ENCODE data around the gene RNGTT. TPM values are rescaled to one million over a fixed set of nuclear protein-coding genes. Genes with fewer than 3 reads are reported as not detected.

The RNGTT gene
- total RNA-seq, 1 donor from 2014 or later = 16.5 TPM

DNA sequence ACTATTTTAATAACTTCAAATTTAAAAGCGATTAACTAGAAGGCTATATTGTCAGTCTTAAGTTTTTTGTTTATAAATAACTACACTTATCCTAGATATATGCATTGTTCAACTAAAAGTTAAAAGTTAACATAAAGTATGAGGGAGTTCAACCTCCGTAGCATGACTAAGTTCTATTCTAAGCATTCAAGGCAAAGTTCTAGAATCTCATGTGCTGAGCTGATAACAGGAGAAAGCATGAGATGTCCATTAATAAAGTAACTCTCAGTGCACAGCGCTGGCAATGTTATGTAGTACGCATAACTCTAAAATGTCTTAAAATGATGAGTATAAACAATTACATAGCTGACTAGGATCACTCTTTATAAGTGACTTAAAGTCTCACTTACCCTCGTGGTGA, 264.8 kb downstream of the RNGTT start:
- Mint-ChIP-seq H3K36me3 (ENCODE audit: insufficient read depth) (peaks cover 13% of the 10 kb centered on the region), H3K4me1 (ENCODE audit: low read depth) (no peaks in the 10 kb centered on the region), H3K27ac (no peak overlapping the region), H3K4me3 (ENCODE audit: low read depth) (no peak overlapping the region), H3K27me3 (no peaks in the 10 kb centered on the region), H3K9me3 (ENCODE audit: low read depth) (peaks cover 15% of the 10 kb centered on the region)
- DNase-seq (ENCODE audit: low spot score, unreplicated experiment) = no peak
- TF ChIP-seq, protein P1, sequence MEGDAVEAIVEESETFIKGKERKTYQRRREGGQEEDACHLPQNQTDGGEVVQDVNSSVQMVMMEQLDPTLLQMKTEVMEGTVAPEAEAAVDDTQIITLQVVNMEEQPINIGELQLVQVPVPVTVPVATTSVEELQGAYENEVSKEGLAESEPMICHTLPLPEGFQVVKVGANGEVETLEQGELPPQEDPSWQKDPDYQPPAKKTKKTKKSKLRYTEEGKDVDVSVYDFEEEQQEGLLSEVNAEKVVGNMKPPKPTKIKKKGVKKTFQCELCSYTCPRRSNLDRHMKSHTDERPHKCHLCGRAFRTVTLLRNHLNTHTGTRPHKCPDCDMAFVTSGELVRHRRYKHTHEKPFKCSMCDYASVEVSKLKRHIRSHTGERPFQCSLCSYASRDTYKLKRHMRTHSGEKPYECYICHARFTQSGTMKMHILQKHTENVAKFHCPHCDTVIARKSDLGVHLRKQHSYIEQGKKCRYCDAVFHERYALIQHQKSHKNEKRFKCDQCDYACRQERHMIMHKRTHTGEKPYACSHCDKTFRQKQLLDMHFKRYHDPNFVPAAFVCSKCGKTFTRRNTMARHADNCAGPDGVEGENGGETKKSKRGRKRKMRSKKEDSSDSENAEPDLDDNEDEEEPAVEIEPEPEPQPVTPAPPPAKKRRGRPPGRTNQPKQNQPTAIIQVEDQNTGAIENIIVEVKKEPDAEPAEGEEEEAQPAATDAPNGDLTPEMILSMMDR (IDR thresholded peaks at IDR 0.05; ENCODE audit: unreplicated experiment) = no peak

DNA sequence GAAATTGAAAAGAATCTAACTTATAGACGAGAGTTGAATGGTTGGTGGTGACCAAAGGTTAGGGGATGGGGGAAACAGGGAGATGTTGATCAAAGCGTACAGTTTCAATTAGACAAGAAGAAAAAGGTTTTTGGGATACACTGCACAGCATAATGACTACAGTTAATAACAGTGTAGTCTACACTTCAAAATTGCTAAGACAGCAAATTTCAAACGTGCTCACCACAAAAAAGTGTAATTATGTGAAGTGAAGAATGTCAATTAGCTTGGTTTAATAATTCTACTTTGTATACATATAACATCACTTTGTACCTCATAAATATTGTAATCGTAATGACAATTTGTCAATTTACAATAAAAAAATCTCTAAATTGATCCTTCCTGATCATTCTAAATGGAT, 267.5 kb downstream of the RNGTT start:
- Mint-ChIP-seq H3K27ac (no peak overlapping the region), H3K9me3 (ENCODE audit: low read depth) (peaks cover 12% of the 10 kb centered on the region), H3K27me3 (no peaks in the 10 kb centered on the region), H3K4me3 (ENCODE audit: low read depth) (no peak overlapping the region), H3K36me3 (ENCODE audit: insufficient read depth) (peaks cover 10% of the 10 kb centered on the region), H3K4me1 (ENCODE audit: low read depth) (no peaks in the 10 kb centered on the region)
- TF ChIP-seq, protein P1 (IDR thresholded peaks at IDR 0.05; ENCODE audit: unreplicated experiment) = no peak
- DNase-seq (ENCODE audit: low spot score, unreplicated experiment) = no peak

DNA sequence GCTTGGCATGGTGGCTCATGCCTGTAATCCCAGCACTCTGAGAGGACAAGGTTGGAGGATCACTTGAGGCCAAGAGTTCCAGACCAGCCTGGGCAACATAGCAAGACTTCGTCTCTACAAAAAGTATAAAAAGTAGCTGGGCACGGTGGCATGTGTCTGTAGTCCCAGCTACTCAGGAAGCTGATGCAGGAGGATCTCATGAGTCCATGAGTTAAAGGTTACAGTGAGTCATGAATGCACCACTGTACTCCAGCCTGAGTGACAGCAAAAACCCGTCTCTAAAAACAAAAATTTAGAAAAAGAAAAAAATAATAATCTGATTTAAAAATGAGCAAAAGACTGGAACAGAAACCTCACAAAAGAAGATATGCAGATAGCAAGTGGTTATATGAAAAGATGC, 279.7 kb downstream of the RNGTT start:
- Mint-ChIP-seq H3K9me3 (ENCODE audit: low read depth) (no peaks in the 10 kb centered on the region), H3K27ac (no peak overlapping the region)
- TF ChIP-seq, protein P1 (IDR thresholded peaks at IDR 0.05; ENCODE audit: unreplicated experiment) = no peak

DNA sequence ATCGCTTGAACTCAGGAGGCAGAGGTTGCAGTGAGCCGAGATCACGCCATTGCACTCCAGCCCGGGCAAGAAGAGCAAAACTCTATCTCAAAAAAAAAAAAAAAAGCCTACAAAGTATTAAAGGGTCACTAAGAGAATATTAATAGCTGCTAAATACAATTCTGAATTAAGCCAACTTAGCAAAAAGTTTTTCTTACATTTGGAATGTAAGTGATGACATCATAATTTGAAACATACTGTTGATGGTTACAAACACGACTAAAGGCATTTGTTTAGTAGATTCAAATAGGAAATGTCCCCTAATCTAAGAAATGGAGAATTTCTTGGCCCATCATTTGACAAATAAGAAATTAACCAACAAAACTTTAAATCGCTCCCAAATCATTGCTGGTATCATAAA, 282.8 kb downstream of the RNGTT start:
- TF ChIP-seq, protein P1 (IDR thresholded peaks at IDR 0.05; ENCODE audit: unreplicated experiment) = no peak
- no peak overlapping the region for H3K4me3 Mint-ChIP-seq (ENCODE audit: low read depth)
- no peaks in the 10 kb centered on the region for H3K27me3 Mint-ChIP-seq
- peaks cover 7% of the 10 kb centered on the region for H3K36me3 Mint-ChIP-seq (ENCODE audit: insufficient read depth)
- H3K27ac Mint-ChIP-seq = no peak overlapping the region
- DNase-seq (ENCODE audit: low spot score, unreplicated experiment) = no peak
- no peaks in the 10 kb centered on the region for H3K4me1 Mint-ChIP-seq (ENCODE audit: low read depth)
- H3K9me3 Mint-ChIP-seq (ENCODE audit: low read depth) = no peaks in the 10 kb centered on the region

More for the DNA sequence above, 279.7 kb downstream of the RNGTT start:
- H3K36me3 Mint-ChIP-seq (ENCODE audit: insufficient read depth) = peaks cover 2% of the 10 kb centered on the region
- DNase-seq (ENCODE audit: low spot score, unreplicated experiment) = no peak
- no peaks in the 10 kb centered on the region for H3K27me3 Mint-ChIP-seq
- no peaks in the 10 kb centered on the region for H3K4me1 Mint-ChIP-seq (ENCODE audit: low read depth)
- no peak overlapping the region for H3K4me3 Mint-ChIP-seq (ENCODE audit: low read depth)

DNA sequence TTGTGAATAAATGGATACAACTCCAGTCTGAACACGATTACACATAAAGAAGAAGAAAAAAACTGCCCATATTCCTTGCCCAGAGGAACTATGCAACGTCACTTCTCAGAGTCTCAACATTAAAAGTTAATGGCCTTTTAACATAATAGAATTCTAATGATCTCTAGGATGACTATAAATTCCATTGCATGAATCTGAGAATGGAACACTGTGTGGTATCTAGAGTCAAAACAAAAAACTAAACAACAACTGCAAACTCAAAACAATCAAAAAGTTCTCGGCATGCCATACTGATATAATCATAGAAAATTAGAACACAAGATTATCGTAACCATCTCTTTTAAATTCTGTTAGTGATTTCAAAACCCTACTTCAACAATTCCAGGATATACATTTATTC, 283.6 kb downstream of the RNGTT start:
- Mint-ChIP-seq H3K27me3 (no peaks in the 10 kb centered on the region), H3K27ac (no peak overlapping the region), H3K4me1 (ENCODE audit: low read depth) (no peaks in the 10 kb centered on the region), H3K36me3 (ENCODE audit: insufficient read depth) (peaks cover 7% of the 10 kb centered on the region), H3K9me3 (ENCODE audit: low read depth) (no peaks in the 10 kb centered on the region), H3K4me3 (ENCODE audit: low read depth) (no peak overlapping the region)
- TF ChIP-seq, protein P1 (IDR thresholded peaks at IDR 0.05; ENCODE audit: unreplicated experiment) = no peak
- no peak for DNase-seq (ENCODE audit: low spot score, unreplicated experiment)
